ENCODE results near the gene SULT1A1.
"Not testable (repeated sequence)": the region's sequence is repeated elsewhere in the genome, so short reads cannot be mapped to it uniquely, and the experiment has no call there.

SULT1A1 gene

GRCh38 chr16:28609631-28610594 lies at the start of gene SULT1A1:
SULT1A1 (minus strand) TSS chr16:28610044; CDS start chr16:28608855, 1,189 bp downstream.
- TF ChIP-seq CTCF (IDR thresholded peaks at IDR 0.05; ENCODE audit: low read depth, low read length), result no peak
- no peak within 1 kb of the TSS for H3K4me3 ChIP-seq (ENCODE audit: low read depth, low read length)

GRCh38 chr16:28639959-28640358 lies 30.1 kb upstream of the SULT1A1 start:
- not testable (repeated sequence) for H3K4me3 ChIP-seq (ENCODE audit: low read depth, low read length)

- not testable (repeated sequence) for H3K4me3 ChIP-seq (ENCODE audit: low read depth, low read length)
These were observed 28.5 kb upstream of the SULT1A1 start for GRCh38 chr16:28638359-28638758.

- H3K4me3 ChIP-seq (ENCODE audit: low read depth, low read length), result not testable (repeated sequence)
These were observed 27.9 kb upstream of the SULT1A1 start, which contains the start of gene NPIPB8 for GRCh38 chr16:28637765-28638164. NPIPB8 (plus strand) TSS chr16:28638065; CDS start chr16:28638361, 296 bp downstream.

- not testable (repeated sequence) for H3K4me3 ChIP-seq (ENCODE audit: low read depth, low read length)
These were observed 26.4 kb upstream of the SULT1A1 start for GRCh38 chr16:28636093-28636823.

- not testable (repeated sequence) for H3K4me3 ChIP-seq (ENCODE audit: low read depth, low read length)
These were observed 21.1 kb upstream of the SULT1A1 start for GRCh38 chr16:28630905-28631304.

GRCh38 chr16:28623172-28623711 lies 13.4 kb upstream of the SULT1A1 start:
- no peak for TF ChIP-seq CTCF (IDR thresholded peaks at IDR 0.05; ENCODE audit: low read depth, low read length)
- H3K4me3 ChIP-seq (ENCODE audit: low read depth, low read length), result no peak overlapping the region

- H3K4me3 ChIP-seq (ENCODE audit: low read depth, low read length), result not testable (repeated sequence)
These were observed 12.8 kb upstream of the SULT1A1 start for GRCh38 chr16:28622532-28623171.

- no peak for TF ChIP-seq CTCF (IDR thresholded peaks at IDR 0.05; ENCODE audit: low read depth, low read length)
- no peak overlapping the region for H3K4me3 ChIP-seq (ENCODE audit: low read depth, low read length)
These were observed 11.8 kb upstream of the SULT1A1 start for GRCh38 chr16:28621481-28622155.

- not testable (repeated sequence) for H3K4me3 ChIP-seq (ENCODE audit: low read depth, low read length)
These were observed 10.5 kb upstream of the SULT1A1 start for GRCh38 chr16:28620316-28620715.
